ENCODE results near the gene CDKAL1. TPM values are rescaled to one million over a fixed set of nuclear protein-coding genes. Genes with fewer than 3 reads are reported as not detected.

CDKAL1 gene
- total and polyA plus RNA-seq, 2 of the 8 experiments (the other 6 are each of a cell fraction or from before 2014, with no cell fraction given): 8.4 to 24.6 TPM

DNA sequence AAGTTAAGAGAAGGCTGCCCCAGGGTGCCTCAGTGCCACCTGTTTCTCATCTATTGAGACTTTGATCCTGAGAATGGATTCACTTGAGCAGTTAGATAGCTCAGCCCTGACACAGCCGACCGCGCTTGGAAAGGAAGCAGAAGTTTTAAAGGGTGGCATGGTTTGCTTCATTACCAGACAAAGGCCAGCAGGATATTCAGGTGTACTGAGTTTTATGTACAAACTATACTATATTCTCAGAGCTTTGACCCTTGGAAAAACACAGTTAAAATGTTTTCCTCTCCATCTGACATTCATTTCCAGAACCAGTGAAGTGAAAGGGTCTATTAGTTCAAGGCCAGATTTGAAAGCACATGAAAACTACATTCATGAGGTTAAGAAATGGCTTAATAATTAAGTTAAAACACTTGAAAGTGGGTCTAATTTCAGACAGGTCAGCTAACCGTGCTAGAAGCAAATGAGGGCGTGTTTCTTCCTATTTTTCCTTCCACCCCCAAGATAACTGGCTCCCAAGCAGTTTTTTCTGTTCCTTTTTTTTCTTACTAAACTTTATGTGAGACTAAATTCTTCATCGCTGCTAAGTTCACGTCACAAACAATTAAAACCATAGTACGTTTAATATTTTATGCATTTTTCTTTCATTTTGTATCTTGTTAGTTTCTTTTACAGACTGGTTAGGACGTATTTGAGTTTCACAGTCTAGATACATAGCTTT lies 674.0 kb downstream of the CDKAL1 start:
- H3K27me3 ChIP-seq (replicated peaks in 1 of 4; ENCODE audit: control insufficient read depth in 3 of 4, extremely low read depth in 1 of 4, insufficient read depth in 3 of 4, low read length in 3 of 4): no peaks in the 10 kb centered on the region
- no peak overlapping the region for H2BK15ac ChIP-seq (ENCODE audit: low read length)
- no peak overlapping the region for H3K23ac ChIP-seq (ENCODE audit: insufficient read length)
- H3K79me1 ChIP-seq (ENCODE audit: low read depth, low read length): no peaks in the 10 kb centered on the region
- no peak for FAIRE-seq
- no peak overlapping the region for H2AFZ ChIP-seq (ENCODE audit: low read length)
- H3K4me3 ChIP-seq (ENCODE audit: extremely low read depth in 1 of 4, insufficient read depth in 2 of 4, low read depth in 3 of 4, low read length in 4 of 4): no peak overlapping the region
- H3K18ac ChIP-seq (ENCODE audit: extremely low read depth, low read length): no peak overlapping the region
- WGBS, 2 experiments (ENCODE audit: extremely low coverage in 1 of 2, insufficient coverage in 1 of 2, insufficient read length in 1 of 2, insufficient replicate concordance in 2 of 2, low coverage in 1 of 2, low lambda C conversion rate in 2 of 2, missing lambda C conversion rate in 1 of 2): 86% methylated on average over 9 of the region's 9 CpGs; no CpG with 5 or more reads in 1 of the 2 experiments
- no peak overlapping the region for H2BK120ac ChIP-seq (replicated peaks; ENCODE audit: low read depth, low read length)
- ChIA-PET CTCF (ENCODE audit: partially characterized antibody) (interaction anchor here (0.6 to 1.2 kb wide), 3 partner anchors 12 to 348 kb away, joined by 3 read pairs; no protein-coding TSS in a partner anchor), POLR2A (ENCODE audit: partially characterized antibody) (interaction anchor here (1.0 kb wide), 1 partner anchor 11 kb away, joined by 3 read pairs; no protein-coding TSS in a partner anchor)
- H3K4me1 ChIP-seq (replicated peaks in 1 of 4; ENCODE audit: control insufficient read depth in 3 of 4, insufficient read depth in 4 of 4, low read length in 3 of 4): no peaks in the 10 kb centered on the region
- H4K20me1 ChIP-seq (replicated peaks in 1 of 2; ENCODE audit: control insufficient read depth in 1 of 2, insufficient read depth in 2 of 2, low read length in 2 of 2): no peaks in the 10 kb centered on the region
- no peak overlapping the region for H3K14ac ChIP-seq (ENCODE audit: insufficient read length)
- H3K9ac ChIP-seq (replicated peaks in 1 of 4; ENCODE audit: extremely low read depth in 1 of 4, low read depth in 3 of 4, low read length in 3 of 4): no peak overlapping the region
- H2BK20ac ChIP-seq (ENCODE audit: low read length): no peak overlapping the region
- H3K79me2 ChIP-seq (ENCODE audit: control insufficient read depth in 1 of 2, insufficient read depth in 2 of 2, low read length in 2 of 2): no peaks in the 10 kb centered on the region
- no peak overlapping the region for H4K8ac ChIP-seq (ENCODE audit: extremely low read depth, insufficient read depth, low read length)
- no peaks in the 10 kb centered on the region for H3K23me2 ChIP-seq (ENCODE audit: low read depth, low read length)
- H2BK5ac ChIP-seq (ENCODE audit: low read depth, low read length): no peak overlapping the region
- H4K91ac ChIP-seq (replicated peaks; ENCODE audit: insufficient read length, low read length): no peak overlapping the region
- no peak overlapping the region for H3K56ac ChIP-seq (replicated peaks; ENCODE audit: insufficient read length, low read depth, low read length)
- no peak overlapping the region for H3K27ac ChIP-seq (ENCODE audit: low read depth, low read length)
- H3K36me3 ChIP-seq (ENCODE audit: control insufficient read depth in 2 of 4, insufficient read depth in 4 of 4, low read length in 3 of 4): no peaks in the 10 kb centered on the region
- no peak for DNase-seq (ENCODE audit: low read depth in 1 of 2, low spot score in 2 of 2)
- no peak overlapping the region for H3K4ac ChIP-seq (replicated peaks; ENCODE audit: insufficient read length, low read depth, low read length)
- H4K5ac ChIP-seq (ENCODE audit: insufficient read length, low read depth, low read length): no peak overlapping the region
- H3K9me3 ChIP-seq (ENCODE audit: insufficient read depth in 2 of 2, low read depth in 1 of 2, low read length in 1 of 2): peaks cover 2 to 3% of the 10 kb centered on the region in 2 experiments; a peak in 1 of 4 replicates
- no peak overlapping the region for H2AK5ac ChIP-seq (ENCODE audit: low read depth, low read length)
- no peak overlapping the region for H3K4me2 ChIP-seq (ENCODE audit: insufficient read depth in 1 of 2, low read depth in 2 of 2, low read length in 2 of 2)
- H2BK12ac ChIP-seq (ENCODE audit: low read depth, low read length): no peak overlapping the region
- no peak for TF ChIP-seq CBX5 (IDR thresholded peaks at IDR 0.05; ENCODE audit: low read depth, low read length)
- TF ChIP-seq SP2 (IDR thresholded peaks at IDR 0.05; ENCODE audit: low read length): no peak
- TF ChIP-seq RNF2 (IDR thresholded peaks at IDR 0.05; ENCODE audit: borderline replicate concordance, low read depth, low read length, missing control alignments, poor library complexity, severe bottlenecking): no peak
- TF ChIP-seq CTBP2 (IDR thresholded peaks at IDR 0.05; ENCODE audit: borderline replicate concordance, insufficient read depth, insufficient read length, low read length): no peak
- no peak for TF ChIP-seq KDM4A (IDR thresholded peaks at IDR 0.05; ENCODE audit: low read depth, low read length, severe bottlenecking)
- TF ChIP-seq EGR1 (IDR thresholded peaks at IDR 0.05; ENCODE audit: borderline replicate concordance, low read depth, low read length): no peak
- TF ChIP-seq ASH2L (IDR thresholded peaks at IDR 0.05; ENCODE audit: low read length): no peak
- TF ChIP-seq ZNF274 (IDR thresholded peaks at IDR 0.05; ENCODE audit: borderline replicate concordance, extremely low read depth, low read length): no peak
- TF ChIP-seq SAP30 (IDR thresholded peaks at IDR 0.05; ENCODE audit: insufficient read depth, insufficient replicate concordance, low read length): no peak
- TF ChIP-seq JUND (IDR thresholded peaks at IDR 0.05; ENCODE audit: low read length): no peak
- no peak for TF ChIP-seq SUZ12 (IDR thresholded peaks at IDR 0.05; ENCODE audit: low read length)
- no peak for TF ChIP-seq NANOG (IDR thresholded peaks at IDR 0.05; ENCODE audit: insufficient read depth, low read depth, low read length, poor library complexity, severe bottlenecking)
- TF ChIP-seq SP4 (IDR thresholded peaks at IDR 0.05; ENCODE audit: low read length): no peak

Data from H1 (cell line).